Gastroesophageal sphincter (tissue), 3 donors: Measurements from ENCODE around the gene BICC1.

Experiments used
- EP300 ChIP-seq: sonication (generic); formaldehyde crosslinking; IDR thresholded peaks from one replicate; pipeline ENCODE4 v1.6.1; 2017; ENCODE audit warnings: antibody characterized with exemption, mild to moderate bottlenecking
- POLR2A ChIP-seq, 2 donors: fragments of 450-650 bp; IDR thresholded peaks; one replicate each; pipeline ENCODE4 v1.6.1; 2017; ENCODE audit warnings: antibody characterized with exemption in 2 of 2, mild to moderate bottlenecking in 2 of 2, moderate library complexity in 1 of 2
- TF ChIP-seq, protein P1 (sequence below), 4 experiments: fragments of 200-600 bp in 2 of 4; fragments of 450-650 bp in 2 of 4; sonication (generic) in 1 of 4; IDR thresholded peaks; one replicate each; pipeline ENCODE4 v1.5.1; 2017 to 2019; ENCODE audit warnings: antibody characterized with exemption in 4 of 4, mild to moderate bottlenecking in 2 of 4, moderate library complexity in 2 of 4

DNA sequence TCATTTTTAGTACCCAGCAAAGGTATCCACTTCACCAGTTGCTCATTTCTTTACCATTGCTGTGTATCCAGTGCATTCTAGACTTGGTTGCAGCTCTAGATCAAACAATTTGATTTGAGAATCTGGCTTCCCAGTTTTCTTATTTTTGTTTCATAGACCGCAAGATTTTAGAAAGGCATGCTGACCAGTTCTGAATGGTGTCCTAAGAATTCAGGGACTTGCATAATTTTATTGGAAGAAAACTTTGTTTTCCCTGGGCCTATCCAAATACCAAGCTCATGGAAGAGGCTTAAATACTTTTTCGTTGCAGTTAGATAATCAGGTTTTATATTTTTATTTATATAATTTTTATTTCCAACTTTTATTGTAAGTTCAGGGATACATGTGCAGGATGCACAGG is 58.3 kb downstream of the BICC1 start:
- TF ChIP-seq EP300 (no peak), POLR2A (IDR thresholded peaks at IDR 0.05) (no peak)
- TF ChIP-seq, protein P1, sequence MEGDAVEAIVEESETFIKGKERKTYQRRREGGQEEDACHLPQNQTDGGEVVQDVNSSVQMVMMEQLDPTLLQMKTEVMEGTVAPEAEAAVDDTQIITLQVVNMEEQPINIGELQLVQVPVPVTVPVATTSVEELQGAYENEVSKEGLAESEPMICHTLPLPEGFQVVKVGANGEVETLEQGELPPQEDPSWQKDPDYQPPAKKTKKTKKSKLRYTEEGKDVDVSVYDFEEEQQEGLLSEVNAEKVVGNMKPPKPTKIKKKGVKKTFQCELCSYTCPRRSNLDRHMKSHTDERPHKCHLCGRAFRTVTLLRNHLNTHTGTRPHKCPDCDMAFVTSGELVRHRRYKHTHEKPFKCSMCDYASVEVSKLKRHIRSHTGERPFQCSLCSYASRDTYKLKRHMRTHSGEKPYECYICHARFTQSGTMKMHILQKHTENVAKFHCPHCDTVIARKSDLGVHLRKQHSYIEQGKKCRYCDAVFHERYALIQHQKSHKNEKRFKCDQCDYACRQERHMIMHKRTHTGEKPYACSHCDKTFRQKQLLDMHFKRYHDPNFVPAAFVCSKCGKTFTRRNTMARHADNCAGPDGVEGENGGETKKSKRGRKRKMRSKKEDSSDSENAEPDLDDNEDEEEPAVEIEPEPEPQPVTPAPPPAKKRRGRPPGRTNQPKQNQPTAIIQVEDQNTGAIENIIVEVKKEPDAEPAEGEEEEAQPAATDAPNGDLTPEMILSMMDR (IDR thresholded peaks at IDR 0.05): no peak
